ENCODE results near the gene OR14C36. TPM values are rescaled to one million over a fixed set of nuclear protein-coding genes. Genes with fewer than 3 reads are reported as not detected.
"Not testable (repeated sequence)": the region's sequence is repeated elsewhere in the genome, so short reads cannot be mapped to it uniquely, and the experiment has no call there.

Gene OR14C36
- total RNA-seq (not detected), total RNA-seq (0 reads per million in 2 donors)

DNA sequence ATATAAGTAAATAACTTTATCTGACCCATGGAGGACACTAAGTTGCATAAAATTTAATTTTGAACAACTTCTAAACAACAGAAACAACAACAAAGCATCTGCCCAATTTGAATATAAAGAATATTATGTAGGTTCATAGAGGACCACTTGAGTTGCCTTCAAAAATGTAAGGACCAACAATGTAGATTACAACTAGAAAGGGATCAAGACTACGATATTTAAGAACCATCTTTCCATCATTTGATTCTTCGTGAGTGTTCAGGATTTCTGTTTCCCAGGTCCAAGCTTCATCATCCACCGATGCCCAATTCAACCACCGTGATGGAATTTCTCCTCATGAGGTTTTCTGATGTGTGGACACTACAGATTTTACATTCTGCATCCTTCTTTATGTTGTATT, at the start of gene OR14C36:
Gene OR14C36 (plus strand): TSS at position 301 of the 400 bp plus-strand sequence. CDS start 0 bp downstream, at position 301.
- no peak for DNase-seq
- no peak for ATAC-seq

GRCh38 chr1:248303324-248303723, 45.3 kb upstream of the OR14C36 start, which contains the start of gene OR2T12:
Gene OR2T12, minus strand, starts transcription at chr1:248303424. Its CDS starts 7,846 bp downstream, at chr1:248295578.
- H3K9me3 ChIP-seq (ENCODE audit: control insufficient read depth, low read length, poor library complexity, severe bottlenecking) = no peaks in the 10 kb centered on the region
- no peak within 1 kb of the TSS for H3K27ac Mint-ChIP-seq
- DNase-seq = no peak
- no peaks in the 10 kb centered on the region for H3K27me3 Mint-ChIP-seq
- H3K4me1 Mint-ChIP-seq = no peaks in the 10 kb centered on the region
- no peaks in the 10 kb centered on the region for H3K36me3 Mint-ChIP-seq (ENCODE audit: low read depth)
- no peak for ATAC-seq
- H3K4me3 Mint-ChIP-seq = no peak within 1 kb of the TSS

More for the DNA sequence above, at the start of gene OR14C36:
- peaks cover 9% of the 10 kb centered on the region for H3K27me3 Mint-ChIP-seq
- no peak within 1 kb of the TSS for H3K27ac Mint-ChIP-seq
- H3K4me3 Mint-ChIP-seq = no peak within 1 kb of the TSS
- H3K4me1 Mint-ChIP-seq = no peaks in the 10 kb centered on the region
- no peaks in the 10 kb centered on the region for H3K9me3 ChIP-seq (ENCODE audit: control insufficient read depth, low read length, poor library complexity, severe bottlenecking)
- H3K36me3 Mint-ChIP-seq (ENCODE audit: low read depth) = no peaks in the 10 kb centered on the region

GRCh38 chr1:248305672-248306071, 42.9 kb upstream of the OR14C36 start:
- DNase-seq; H3K36me3 Mint-ChIP-seq (ENCODE audit: low read depth); H3K4me1 Mint-ChIP-seq; H3K4me3 Mint-ChIP-seq; ATAC-seq; H3K27me3 Mint-ChIP-seq; H3K27ac Mint-ChIP-seq; H3K9me3 ChIP-seq (ENCODE audit: control insufficient read depth, low read length, poor library complexity, severe bottlenecking): not testable (repeated sequence)

DNA sequence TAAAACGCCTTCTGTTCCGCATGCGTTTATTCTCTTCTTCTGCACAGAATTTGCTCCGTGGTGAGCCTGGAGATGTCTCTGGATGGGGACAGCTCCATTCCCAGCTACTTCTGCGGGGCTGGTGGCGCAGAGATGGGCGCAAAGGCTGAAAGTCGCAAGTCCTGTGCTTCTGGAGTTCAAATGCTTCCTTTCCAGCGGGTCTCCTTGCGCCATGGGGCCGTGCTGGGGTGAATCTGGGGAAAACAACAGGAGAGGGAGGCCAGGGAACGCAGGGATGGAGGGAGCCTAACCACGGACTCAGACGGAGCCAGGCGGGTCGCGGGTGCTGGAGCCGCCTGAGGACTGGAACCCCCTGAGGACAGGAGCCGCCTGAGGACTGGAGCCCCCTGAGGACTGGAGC, 42.5 kb upstream of the OR14C36 start:
- Mint-ChIP-seq H3K27me3 (no peaks in the 10 kb centered on the region), H3K36me3 (ENCODE audit: low read depth) (no peaks in the 10 kb centered on the region), H3K4me3 (no peak overlapping the region), H3K4me1 (no peaks in the 10 kb centered on the region), H3K27ac (no peak overlapping the region)
- ATAC-seq = no peak
- H3K9me3 ChIP-seq (ENCODE audit: control insufficient read depth, low read length, poor library complexity, severe bottlenecking) = no peaks in the 10 kb centered on the region
- DNase-seq = no peak

DNA sequence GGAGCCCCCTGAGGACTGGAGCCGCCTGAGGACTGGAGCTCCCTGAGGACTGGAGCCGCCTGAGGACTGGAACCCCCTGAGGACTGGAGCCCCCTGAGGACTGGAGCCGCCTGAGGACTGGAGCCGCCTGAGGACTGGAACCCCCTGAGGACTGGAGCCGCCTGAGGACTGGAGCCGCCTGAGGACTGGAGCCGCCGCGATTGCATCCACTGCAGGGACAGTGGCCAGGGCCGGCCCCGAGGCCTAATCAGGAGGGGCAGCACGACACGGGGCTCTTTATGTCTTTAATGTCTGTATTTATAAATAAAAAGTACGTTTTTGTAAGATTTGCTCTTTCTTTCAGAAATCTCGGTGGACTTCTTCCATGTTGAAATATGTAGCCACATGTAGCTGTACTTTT, 41.8 kb upstream of the OR14C36 start:
- not testable (repeated sequence) for H3K4me1 Mint-ChIP-seq, H3K4me3 Mint-ChIP-seq

DNA sequence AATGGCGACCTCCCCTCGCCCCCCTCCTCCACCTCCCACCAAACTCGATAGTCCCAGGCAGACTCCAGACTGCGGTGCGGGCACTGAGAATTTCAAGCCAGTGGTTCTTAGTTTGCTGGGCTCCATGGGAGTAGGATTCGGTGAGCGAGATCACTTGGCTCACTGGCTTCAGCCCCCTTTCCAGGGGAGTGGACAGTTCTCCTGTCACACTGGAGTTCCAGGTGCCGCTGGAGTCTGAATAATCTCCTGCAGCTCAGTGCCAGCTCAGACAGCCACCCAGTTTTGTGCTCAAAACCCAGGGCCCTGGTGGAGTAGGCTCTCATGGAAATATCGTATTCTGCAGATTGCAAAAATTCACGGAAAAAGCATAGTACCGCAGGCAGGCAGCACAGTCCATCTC, 31.8 kb upstream of the OR14C36 start:
- ATAC-seq = no peak
- Mint-ChIP-seq H3K4me1 (no peaks in the 10 kb centered on the region), H3K27ac (no peak overlapping the region), H3K36me3 (ENCODE audit: low read depth) (no peaks in the 10 kb centered on the region), H3K4me3 (no peak overlapping the region), H3K27me3 (no peaks in the 10 kb centered on the region)
- no peaks in the 10 kb centered on the region for H3K9me3 ChIP-seq (ENCODE audit: control insufficient read depth, low read length, poor library complexity, severe bottlenecking)
- no peak for DNase-seq

More for the DNA sequence above, 41.8 kb upstream of the OR14C36 start:
- not testable (repeated sequence) for H3K9me3 ChIP-seq (ENCODE audit: control insufficient read depth, low read length, poor library complexity, severe bottlenecking); H3K36me3 Mint-ChIP-seq (ENCODE audit: low read depth); H3K27ac Mint-ChIP-seq; ATAC-seq; H3K27me3 Mint-ChIP-seq; DNase-seq

DNA sequence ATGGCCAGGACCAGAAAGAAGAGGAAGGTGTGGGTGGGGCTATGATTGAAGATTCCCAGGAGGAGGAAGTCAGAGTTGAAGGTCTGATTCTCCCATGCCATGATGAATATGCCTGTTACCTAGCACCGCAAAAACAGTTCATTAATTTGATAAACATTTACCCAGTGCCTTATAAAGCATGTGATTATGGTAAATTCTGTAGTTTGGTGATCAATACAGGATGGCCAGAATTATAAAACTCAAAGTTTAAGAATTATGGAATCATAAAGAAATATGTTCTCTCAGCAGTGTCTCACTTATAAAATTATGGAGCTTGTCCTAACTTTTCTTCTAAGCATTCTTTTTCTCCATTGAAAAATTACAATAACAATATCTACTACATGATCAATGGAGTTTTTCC, 24.1 kb upstream of the OR14C36 start, which contains the start of gene OR2M7:
Gene OR2M7 (minus strand): TSS at position 101 of the 400 bp plus-strand sequence. CDS start 0 bp downstream, at position 101.
- H3K36me3 Mint-ChIP-seq (ENCODE audit: low read depth) = no peaks in the 10 kb centered on the region
- no peaks in the 10 kb centered on the region for H3K27me3 Mint-ChIP-seq
- DNase-seq (no peak), ATAC-seq (no peak)
- H3K4me3 Mint-ChIP-seq = no peak within 1 kb of the TSS
- no peaks in the 10 kb centered on the region for H3K4me1 Mint-ChIP-seq
- H3K27ac Mint-ChIP-seq = no peak within 1 kb of the TSS
- H3K9me3 ChIP-seq (ENCODE audit: control insufficient read depth, low read length, poor library complexity, severe bottlenecking) = no peaks in the 10 kb centered on the region

DNA sequence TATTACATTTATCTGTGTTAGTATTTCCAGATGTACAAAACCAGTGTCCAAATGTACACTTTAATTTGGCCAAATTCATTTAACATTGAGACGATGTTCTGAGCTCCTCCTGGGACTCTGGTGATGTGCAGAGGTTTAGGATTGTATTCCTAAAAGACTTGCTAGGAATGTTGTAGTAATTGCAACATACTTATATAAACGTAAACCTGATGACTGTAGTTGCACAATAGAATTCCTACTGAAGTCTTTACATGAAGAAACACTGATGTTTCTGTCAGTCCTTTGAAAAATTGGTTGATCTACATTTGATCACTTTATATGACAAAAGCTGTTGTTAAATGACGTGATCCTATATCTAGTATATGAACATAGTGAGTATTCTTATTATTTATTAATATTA, 5.1 kb upstream of the OR14C36 start:
- Mint-ChIP-seq H3K27me3 (no peaks in the 10 kb centered on the region), H3K27ac (no peak overlapping the region), H3K4me3 (no peak overlapping the region), H3K4me1 (no peaks in the 10 kb centered on the region), H3K36me3 (ENCODE audit: low read depth) (no peaks in the 10 kb centered on the region)
- DNase-seq = no peak
- ATAC-seq = no peak
- H3K9me3 ChIP-seq (ENCODE audit: control insufficient read depth, low read length, poor library complexity, severe bottlenecking) = no peaks in the 10 kb centered on the region

DNA sequence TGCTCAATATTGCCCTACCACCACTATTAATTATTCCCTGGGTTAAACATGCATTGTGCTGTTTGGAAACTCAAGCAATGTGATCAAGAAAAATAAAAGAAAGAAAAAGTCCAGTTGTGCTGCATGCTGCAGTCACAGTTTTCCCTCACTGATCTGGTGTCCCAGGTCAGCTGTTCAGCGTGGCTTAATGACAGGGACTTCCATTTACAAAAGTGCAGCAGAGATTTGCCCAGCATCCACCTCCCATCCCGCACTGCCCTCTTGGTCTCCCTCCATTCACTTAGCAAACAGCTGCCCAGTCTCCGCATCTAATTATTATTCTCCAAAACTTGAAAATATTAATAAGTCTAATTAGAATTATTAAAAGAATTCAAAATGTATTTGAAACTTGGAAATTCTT, 10.8 kb downstream of the OR14C36 start:
- DNase-seq = no peak
- no peak for ATAC-seq
- H3K27ac Mint-ChIP-seq = no peak overlapping the region
- H3K4me1 Mint-ChIP-seq = no peaks in the 10 kb centered on the region
- H3K4me3 Mint-ChIP-seq = no peak overlapping the region
- H3K9me3 ChIP-seq (ENCODE audit: control insufficient read depth, low read length, poor library complexity, severe bottlenecking) = peaks cover under 1% of the 10 kb centered on the region
- no peaks in the 10 kb centered on the region for H3K36me3 Mint-ChIP-seq (ENCODE audit: low read depth)
- peaks cover 27% of the 10 kb centered on the region for H3K27me3 Mint-ChIP-seq

DNA sequence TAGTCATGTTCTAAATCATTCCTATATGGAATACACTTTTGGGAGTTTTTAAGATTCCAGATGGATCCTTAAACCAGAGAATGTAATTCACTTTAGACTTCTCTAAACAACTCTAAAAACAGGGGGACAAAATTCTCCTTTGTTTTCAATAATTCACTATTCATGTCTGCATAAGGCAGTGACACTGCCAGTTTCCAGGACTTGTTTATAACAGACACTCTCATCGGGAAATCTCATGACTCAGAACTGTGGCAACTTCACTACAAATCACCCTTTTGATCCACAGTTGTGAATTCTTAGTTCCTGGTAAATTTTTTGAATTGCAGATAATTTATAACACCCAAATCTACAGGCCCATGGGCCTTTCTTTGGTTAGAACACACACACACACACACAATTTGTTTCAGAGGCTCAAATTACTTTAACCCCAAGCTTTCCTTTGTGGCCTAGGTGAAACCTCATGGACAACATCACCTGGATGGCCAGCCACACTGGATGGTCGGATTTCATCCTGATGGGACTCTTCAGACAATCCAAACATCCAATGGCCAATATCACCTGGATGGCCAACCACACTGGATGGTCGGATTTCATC, 12.6 kb downstream of the OR14C36 start, which contains the start of gene OR2T4:
Gene OR2T4 (plus strand): TSS at position 545 of the 595 bp plus-strand sequence. CDS start 0 bp downstream, at position 545.
- DNase-seq = no peak
- H3K9me3 ChIP-seq (ENCODE audit: control insufficient read depth, low read length, poor library complexity, severe bottlenecking) = peaks cover 4% of the 10 kb centered on the region
- no peaks in the 10 kb centered on the region for H3K36me3 Mint-ChIP-seq (ENCODE audit: low read depth)
- no peaks in the 10 kb centered on the region for H3K4me1 Mint-ChIP-seq
- peaks cover 32% of the 10 kb centered on the region for H3K27me3 Mint-ChIP-seq
- ATAC-seq = no peak
- no peak within 1 kb of the TSS for H3K27ac Mint-ChIP-seq
- H3K4me3 Mint-ChIP-seq = no peak within 1 kb of the TSS

GRCh38 chr1:248366609-248367008, 18.0 kb downstream of the OR14C36 start:
- Mint-ChIP-seq H3K4me1 (no peaks in the 10 kb centered on the region), H3K27ac (no peak overlapping the region), H3K4me3 (no peak overlapping the region), H3K27me3 (peaks cover 32% of the 10 kb centered on the region), H3K36me3 (ENCODE audit: low read depth) (no peaks in the 10 kb centered on the region)
- ATAC-seq (no peak), DNase-seq (no peak)
- peaks cover 4% of the 10 kb centered on the region for H3K9me3 ChIP-seq (ENCODE audit: control insufficient read depth, low read length, poor library complexity, severe bottlenecking)

DNA sequence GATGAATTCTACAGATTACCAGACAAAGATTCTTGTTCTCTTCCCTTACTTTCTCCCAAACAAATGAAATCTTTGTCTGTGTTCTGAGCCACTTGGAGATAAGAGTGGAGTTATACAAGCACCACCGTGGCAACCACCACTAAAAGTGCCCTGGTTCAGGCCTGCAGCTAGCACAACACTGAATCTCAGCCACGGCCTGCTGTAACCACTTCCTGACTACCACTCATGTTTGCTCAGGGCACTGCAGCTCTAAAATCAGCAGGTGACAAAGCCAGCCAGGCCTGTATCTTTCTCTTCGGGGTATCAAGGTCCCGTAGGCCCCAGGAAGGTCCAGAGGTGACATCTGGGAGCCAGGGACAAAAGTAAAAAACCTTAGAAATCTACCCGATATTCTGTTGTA, 23.8 kb downstream of the OR14C36 start:
- DNase-seq (no peak), ATAC-seq (no peak)
- H3K27ac Mint-ChIP-seq = no peak overlapping the region
- H3K27me3 Mint-ChIP-seq = peaks cover 8% of the 10 kb centered on the region
- no peaks in the 10 kb centered on the region for H3K9me3 ChIP-seq (ENCODE audit: control insufficient read depth, low read length, poor library complexity, severe bottlenecking)
- peaks cover 4% of the 10 kb centered on the region for H3K4me1 Mint-ChIP-seq
- no peak overlapping the region for H3K4me3 Mint-ChIP-seq
- no peaks in the 10 kb centered on the region for H3K36me3 Mint-ChIP-seq (ENCODE audit: low read depth)

DNA sequence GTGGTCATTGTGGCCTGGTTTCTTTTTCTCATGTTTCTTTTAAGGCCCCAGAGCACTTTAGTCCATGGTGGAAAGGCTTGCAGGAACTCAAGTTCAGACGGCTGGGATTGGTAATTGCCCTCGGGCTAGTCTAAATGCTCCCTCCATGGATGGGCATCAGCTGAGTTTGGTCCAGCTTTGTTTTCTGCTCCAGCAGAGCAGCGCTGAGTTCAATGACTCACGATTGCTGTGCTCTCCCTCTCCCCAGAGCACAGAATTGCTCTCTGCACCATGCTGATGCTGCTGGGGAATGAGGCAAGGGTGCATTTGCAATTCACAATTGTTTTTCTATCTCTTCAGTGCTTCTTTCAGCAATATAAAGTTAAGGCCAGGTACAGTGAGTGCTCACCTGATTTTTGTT, 25.2 kb downstream of the OR14C36 start:
- ATAC-seq = no peak
- H3K4me1 Mint-ChIP-seq = peaks cover 4% of the 10 kb centered on the region
- DNase-seq = no peak
- peaks cover 8% of the 10 kb centered on the region for H3K27me3 Mint-ChIP-seq
- H3K9me3 ChIP-seq (ENCODE audit: control insufficient read depth, low read length, poor library complexity, severe bottlenecking) = no peaks in the 10 kb centered on the region
- H3K4me3 Mint-ChIP-seq = no peak overlapping the region
- no peaks in the 10 kb centered on the region for H3K36me3 Mint-ChIP-seq (ENCODE audit: low read depth)
- no peak overlapping the region for H3K27ac Mint-ChIP-seq

DNA sequence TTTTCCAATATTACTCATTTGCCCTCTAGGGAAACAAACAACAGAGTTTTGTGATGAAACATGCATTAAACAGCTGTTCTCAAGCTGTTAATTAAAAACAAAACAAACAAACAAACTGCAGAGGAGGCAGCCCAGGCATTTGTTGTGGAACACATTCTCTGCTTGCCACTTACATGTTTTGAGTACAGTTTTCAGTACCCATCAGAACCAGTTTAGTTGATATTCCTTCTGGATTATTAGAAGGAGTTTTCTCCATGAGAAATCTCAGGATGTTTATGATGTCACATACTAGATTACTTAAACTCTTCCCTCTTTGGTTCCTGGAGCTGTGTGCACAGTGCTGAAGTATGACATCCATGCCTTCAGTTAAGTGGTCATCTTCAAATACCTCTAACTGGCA, 26.9 kb downstream of the OR14C36 start, which contains the start of gene OR2T6:
Gene OR2T6 (plus strand): TSS at position 301 of the 400 bp plus-strand sequence. CDS start 11,863 bp downstream, outside the sequence.
- H3K4me1 Mint-ChIP-seq = peaks cover 4% of the 10 kb centered on the region
- H3K27me3 Mint-ChIP-seq = peaks cover 8% of the 10 kb centered on the region
- no peak within 1 kb of the TSS for H3K4me3 Mint-ChIP-seq
- no peak within 1 kb of the TSS for H3K27ac Mint-ChIP-seq
- no peaks in the 10 kb centered on the region for H3K36me3 Mint-ChIP-seq (ENCODE audit: low read depth)
- ATAC-seq = no peak
- no peak for DNase-seq
- H3K9me3 ChIP-seq (ENCODE audit: control insufficient read depth, low read length, poor library complexity, severe bottlenecking) = no peaks in the 10 kb centered on the region
